Bronchial epithelial cell (primary cell): ENCODE results near the gene CD14. TPM values are rescaled to one million over a fixed set of nuclear protein-coding genes. Genes with fewer than 3 reads are reported as not detected.
A peak's percentile ranks its signal among the peaks of the same experiment; 100 is the strongest.
"Not testable (repeated sequence)": the region's sequence is repeated elsewhere in the genome, so short reads cannot be mapped to it uniquely, and the experiment has no call there.

Experiments used
- DNase-seq: peaks from one replicate; pipeline ENCODE4 v3.0.0-alpha.2; 2010; ENCODE audit warnings: low read depth
- FAIRE-seq: peaks from 2 replicates; lab custom pipeline; 2011; peaks lifted over from hg19 to GRCh38; lab: Jason Lieb, UNC
- H3K27me3 ChIP-seq: 2 replicates; pipeline ENCODE4 v1.5.1; 2011; ENCODE audit warnings: low read length; ENCODE audit not compliant: control insufficient read depth, insufficient read depth
- H3K36me3 ChIP-seq: 2 replicates; pipeline ENCODE4 v1.5.1; 2011; ENCODE audit warnings: low read length; ENCODE audit not compliant: control insufficient read depth, insufficient read depth
- H3K4me3 ChIP-seq: 2 replicates; pipeline ENCODE4 v1.5.1; 2011; ENCODE audit warnings: mild to moderate bottlenecking, low read depth, low read length, control low read depth
- total RNA-seq: library from RNA; depleted of rRNA; stranded (reverse); fragments of >200 nt; gene quantifications from 2 replicates; pipeline ENCODE4 v1.2.1, GENCODE V29; 2014
- TF ChIP-seq, protein P1 (sequence below): IDR thresholded peaks from 2 replicates; pipeline ENCODE4 v1.5.1; 2011; ENCODE audit warnings: mild to moderate bottlenecking, moderate library complexity, low read length, control low read depth, inconsistent platforms; ENCODE audit not compliant: insufficient read depth, severe bottlenecking

CD14 gene
- total RNA-seq, 1 donor from 2014 or later: 3.2 TPM

DNA sequence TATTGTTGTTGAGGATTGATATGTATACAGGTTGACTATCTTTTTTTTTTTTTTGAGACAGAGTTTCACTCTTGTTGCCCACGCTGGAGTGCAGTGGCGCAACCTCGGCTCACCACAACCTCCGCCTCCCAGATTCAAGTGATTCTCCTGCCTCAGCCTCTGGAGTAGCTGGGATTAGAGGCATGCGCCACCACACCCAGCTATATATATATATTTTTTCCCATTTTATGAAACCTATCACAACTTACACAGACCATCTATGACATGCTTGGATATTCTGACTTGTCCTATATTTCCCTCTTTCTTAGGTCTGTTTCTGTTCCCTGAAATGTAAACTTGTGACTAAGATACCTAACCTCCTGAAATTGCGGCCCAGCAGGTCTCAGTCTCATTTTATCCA is 5.0 kb downstream of the CD14 start:
- Histone ChIP-seq H3K4me3 (no peak overlapping the region), H3K27me3 (no peaks in the 10 kb centered on the region), H3K36me3 (no peaks in the 10 kb centered on the region)
- no peak for FAIRE-seq
- TF ChIP-seq, protein P1, sequence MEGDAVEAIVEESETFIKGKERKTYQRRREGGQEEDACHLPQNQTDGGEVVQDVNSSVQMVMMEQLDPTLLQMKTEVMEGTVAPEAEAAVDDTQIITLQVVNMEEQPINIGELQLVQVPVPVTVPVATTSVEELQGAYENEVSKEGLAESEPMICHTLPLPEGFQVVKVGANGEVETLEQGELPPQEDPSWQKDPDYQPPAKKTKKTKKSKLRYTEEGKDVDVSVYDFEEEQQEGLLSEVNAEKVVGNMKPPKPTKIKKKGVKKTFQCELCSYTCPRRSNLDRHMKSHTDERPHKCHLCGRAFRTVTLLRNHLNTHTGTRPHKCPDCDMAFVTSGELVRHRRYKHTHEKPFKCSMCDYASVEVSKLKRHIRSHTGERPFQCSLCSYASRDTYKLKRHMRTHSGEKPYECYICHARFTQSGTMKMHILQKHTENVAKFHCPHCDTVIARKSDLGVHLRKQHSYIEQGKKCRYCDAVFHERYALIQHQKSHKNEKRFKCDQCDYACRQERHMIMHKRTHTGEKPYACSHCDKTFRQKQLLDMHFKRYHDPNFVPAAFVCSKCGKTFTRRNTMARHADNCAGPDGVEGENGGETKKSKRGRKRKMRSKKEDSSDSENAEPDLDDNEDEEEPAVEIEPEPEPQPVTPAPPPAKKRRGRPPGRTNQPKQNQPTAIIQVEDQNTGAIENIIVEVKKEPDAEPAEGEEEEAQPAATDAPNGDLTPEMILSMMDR: no peak
- no peak for DNase-seq

DNA sequence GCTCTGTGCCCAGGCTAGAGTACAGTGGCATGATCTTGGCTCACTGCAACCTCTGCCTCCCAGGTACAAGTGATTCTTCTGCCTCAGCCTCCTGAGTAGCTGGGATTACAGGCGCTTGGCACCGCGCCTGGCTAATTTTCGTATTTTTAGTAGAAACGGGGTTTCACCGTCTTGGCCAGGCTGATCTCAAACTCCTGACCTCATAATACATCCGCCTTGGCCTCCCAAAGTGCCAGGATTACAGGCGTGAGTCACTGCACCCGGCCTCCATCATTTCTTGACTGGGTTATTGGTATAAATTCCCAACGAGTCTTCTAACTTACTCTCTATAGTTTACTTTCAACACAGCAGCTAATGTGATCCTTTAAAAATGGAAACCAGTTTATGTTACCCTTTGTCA is 8.1 kb downstream of the CD14 start:
- not testable (repeated sequence) for H3K4me3 ChIP-seq, DNase-seq, H3K36me3 ChIP-seq, H3K27me3 ChIP-seq, FAIRE-seq

DNA sequence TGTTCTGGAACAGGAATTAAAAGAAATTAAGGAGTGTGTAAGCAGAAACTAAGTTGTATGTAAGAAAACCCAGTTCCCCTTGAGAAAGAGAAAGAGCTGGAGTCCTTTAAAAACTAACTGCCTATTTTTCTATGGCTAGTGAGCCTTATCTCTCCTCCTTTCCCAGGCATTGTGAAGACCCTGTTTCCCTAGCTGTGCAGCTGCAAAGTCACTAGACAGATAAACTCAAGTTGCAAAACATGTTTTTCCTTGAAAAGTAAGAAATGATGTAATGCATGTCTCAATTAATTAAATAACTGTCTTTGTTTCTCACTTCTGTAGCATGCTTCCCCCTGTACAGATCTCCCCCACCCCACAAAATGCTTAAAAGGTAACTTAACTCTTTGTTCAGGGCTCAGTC is 9.9 kb downstream of the CD14 start:
- H3K27me3 ChIP-seq, FAIRE-seq, H3K4me3 ChIP-seq, DNase-seq, H3K36me3 ChIP-seq: not testable (repeated sequence)

DNA sequence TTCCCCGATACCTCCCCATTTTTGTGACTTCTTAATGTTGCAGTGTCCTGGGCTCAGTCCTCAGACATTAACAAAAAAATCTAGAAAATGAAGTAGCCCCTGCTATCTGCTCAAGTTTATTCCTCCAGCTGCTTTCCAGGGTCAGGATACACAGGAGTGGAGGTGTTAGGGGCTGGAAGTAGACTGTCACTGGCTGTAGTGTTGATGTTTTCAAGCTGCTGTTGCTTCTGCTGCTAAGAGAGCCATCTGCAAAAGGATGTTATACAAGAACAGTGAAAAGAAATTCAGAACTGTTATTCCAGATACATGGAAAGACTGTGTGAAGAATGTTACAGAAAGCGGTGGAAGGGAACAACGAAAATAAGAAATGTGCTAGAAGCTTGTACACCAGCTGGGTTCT is 10.7 kb downstream of the CD14 start:
- DNase-seq: no peak
- no peaks in the 10 kb centered on the region for H3K36me3 ChIP-seq
- FAIRE-seq: no peak
- TF ChIP-seq, protein P1: no peak
- no peak overlapping the region for H3K4me3 ChIP-seq
- no peaks in the 10 kb centered on the region for H3K27me3 ChIP-seq

DNA sequence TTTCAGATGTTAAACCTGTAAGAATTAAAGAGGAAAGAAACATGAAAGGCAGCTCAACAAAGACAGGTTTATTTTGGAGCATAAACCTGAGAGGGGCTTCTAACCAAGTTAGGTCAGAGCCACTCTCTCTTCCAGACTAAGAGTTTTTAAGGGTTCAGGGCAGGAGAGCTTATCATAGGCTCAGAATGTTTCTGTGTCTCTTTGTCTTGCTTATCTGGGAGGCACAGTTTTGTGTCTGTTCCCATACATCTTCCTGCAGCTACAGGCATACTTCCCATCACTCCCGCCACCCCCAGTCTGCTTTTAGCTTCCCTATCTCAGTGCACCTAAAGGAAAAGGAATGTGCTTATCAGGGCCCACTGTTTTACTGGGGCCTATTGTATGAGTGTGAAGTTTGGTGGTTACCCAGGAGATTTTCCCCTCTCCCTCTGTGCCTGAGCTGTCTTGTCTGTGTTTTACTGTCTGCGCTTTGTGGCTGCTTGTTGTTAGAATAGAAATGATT is 21.9 kb downstream of the CD14 start:
- no peak overlapping the region for H3K4me3 ChIP-seq
- FAIRE-seq (no peak), DNase-seq (no peak)
- no peaks in the 10 kb centered on the region for H3K27me3 ChIP-seq
- H3K36me3 ChIP-seq: no peaks in the 10 kb centered on the region
- TF ChIP-seq, protein P1: no peak

DNA sequence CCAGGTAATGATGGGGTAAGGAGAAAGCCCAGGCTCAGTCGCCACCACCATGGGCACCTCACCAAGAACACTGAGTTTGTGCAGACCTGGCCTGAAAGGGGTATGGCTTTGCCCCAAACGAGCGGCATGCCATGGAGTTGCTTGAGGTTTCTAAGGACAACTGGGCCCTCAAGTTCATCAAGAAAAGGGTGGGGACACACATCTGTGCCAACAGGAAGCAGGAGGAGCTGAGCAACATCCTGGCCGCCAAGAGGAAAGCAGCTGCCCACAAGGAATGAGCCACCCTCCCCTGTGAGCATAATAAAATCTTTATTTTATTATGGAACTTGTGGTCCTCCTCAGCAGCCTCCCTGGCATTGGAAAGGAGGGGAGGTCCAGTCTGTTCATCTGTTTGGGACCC is 23.8 kb downstream of the CD14 start:
- DNase-seq (peak; percentile 63), FAIRE-seq (no peak)
- no peak overlapping the region for H3K4me3 ChIP-seq
- TF ChIP-seq, protein P1: no peak
- no peaks in the 10 kb centered on the region for H3K36me3 ChIP-seq
- H3K27me3 ChIP-seq: no peaks in the 10 kb centered on the region

DNA sequence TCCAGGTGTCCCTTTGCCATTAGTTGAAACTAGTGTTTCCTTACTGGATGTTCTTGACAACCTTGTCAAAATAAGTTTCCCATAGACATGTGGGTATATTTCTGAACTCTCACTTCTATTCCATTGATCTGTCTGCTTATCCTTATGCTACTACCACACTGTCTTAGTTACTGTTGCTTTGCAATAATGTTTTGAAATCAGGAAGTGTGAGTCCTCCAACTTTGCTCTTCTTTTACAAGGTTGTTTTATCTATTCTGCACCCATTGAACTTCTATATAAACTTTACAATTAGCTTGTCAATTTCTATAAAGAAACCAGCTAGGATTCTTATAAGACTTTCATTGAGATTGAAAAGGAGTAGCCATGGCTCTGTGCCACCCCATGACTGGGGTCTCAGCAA is 24.3 kb downstream of the CD14 start:
- DNase-seq (no peak), FAIRE-seq (no peak)

More for the DNA sequence above, 24.3 kb downstream of the CD14 start:
- Histone ChIP-seq H3K4me3 (no peak overlapping the region), H3K27me3 (no peaks in the 10 kb centered on the region), H3K36me3 (no peaks in the 10 kb centered on the region)
- TF ChIP-seq, protein P1: no peak
